Stimulated activated effector memory CD8-positive, alpha-beta T cell treated with anti-CD3 and anti-CD28 coated beads, Interleukin-12 subunit alpha, Interleukin-12 subunit beta, amount 100 ng/mL, for 72 hours (primary cell): ENCODE data around the gene NCAPH2.

Experiments used
- ATAC-seq: fragments of 150-1000 bp; cut with Tn5 transposase; 2 replicates; pipeline ENCODE4 v1.10.0; 2021
- DNase-seq, 2 donors: peaks; one replicate each; pipeline ENCODE4 v3.0.0; 2021 to 2022; ENCODE audit warnings: low spot score in 2 of 2
- H3K27ac Mint-ChIP-seq: one replicate; pipeline ENCODE4 v1.8.0; 2022; ENCODE audit warnings: mild to moderate bottlenecking, mixed read lengths
- H3K36me3 Mint-ChIP-seq: one replicate; pipeline ENCODE4 v1.8.0; 2022; ENCODE audit warnings: mild to moderate bottlenecking, mixed read lengths
- H3K4me1 Mint-ChIP-seq: one replicate; pipeline ENCODE4 v1.8.0; 2022; ENCODE audit warnings: mixed read lengths
- H3K4me3 Mint-ChIP-seq: one replicate; pipeline ENCODE4 v1.8.0; 2022; ENCODE audit warnings: mild to moderate bottlenecking, mixed read lengths
- H3K9me3 Mint-ChIP-seq: one replicate; pipeline ENCODE4 v1.8.0; 2022; ENCODE audit warnings: mixed read lengths

The NCAPH2 gene

DNA sequence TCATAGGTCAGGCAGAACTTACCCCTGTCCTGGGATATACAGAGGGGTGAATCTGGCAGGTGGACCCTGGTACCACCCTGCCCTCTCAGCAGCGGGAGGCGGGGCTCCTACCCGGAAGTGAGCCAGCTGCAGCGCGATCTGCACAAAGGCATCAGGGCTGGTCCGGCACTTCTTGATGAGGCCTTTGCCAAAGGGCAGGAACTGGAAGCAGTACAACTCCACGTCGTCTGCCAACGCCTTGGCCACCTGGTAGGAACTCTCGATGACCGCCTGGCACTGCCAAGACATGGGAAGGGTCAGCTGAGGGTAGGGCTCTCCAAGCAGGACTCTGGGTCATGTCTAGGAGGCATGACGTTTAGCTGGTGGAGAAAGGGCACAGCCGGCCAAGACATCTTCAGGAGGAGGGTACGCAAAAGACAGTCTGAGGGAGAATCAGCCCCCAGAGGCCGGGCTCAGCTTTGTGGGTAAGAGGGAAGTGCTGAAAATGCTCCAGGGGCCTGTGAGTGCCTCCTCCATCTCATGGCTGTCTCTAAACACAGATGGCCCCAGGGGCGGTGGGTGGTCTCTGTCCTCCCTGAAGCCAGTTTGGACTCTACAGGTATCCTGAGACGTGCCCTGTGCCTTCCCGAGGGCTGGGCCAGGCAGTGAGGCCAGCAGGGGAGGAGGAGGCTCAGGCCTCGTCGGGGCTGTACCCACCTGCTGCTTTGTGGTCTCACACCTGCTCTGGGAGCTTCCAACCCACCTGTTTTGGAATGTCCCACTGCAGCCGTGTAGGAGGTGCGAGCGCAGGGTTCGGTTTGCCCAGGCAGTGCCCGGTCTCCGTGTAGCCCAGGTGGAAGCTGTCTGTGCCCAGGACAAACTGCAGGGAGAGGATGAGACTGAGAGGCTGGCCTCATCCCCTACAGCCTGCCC lies 63.5 kb downstream of the NCAPH2 start:
- ATAC-seq (no peak), DNase-seq (no peak)
- peaks cover 52% of the 10 kb centered on the region for H3K36me3 Mint-ChIP-seq
- no peaks in the 10 kb centered on the region for H3K4me1 Mint-ChIP-seq
- no peaks in the 10 kb centered on the region for H3K9me3 Mint-ChIP-seq
- no peak overlapping the region for H3K4me3 Mint-ChIP-seq
- H3K27ac Mint-ChIP-seq: no peak overlapping the region

- no peak for DNase-seq
- no peak overlapping the region for H3K4me3 Mint-ChIP-seq
- ATAC-seq: no peak
- H3K9me3 Mint-ChIP-seq: no peaks in the 10 kb centered on the region
- H3K4me1 Mint-ChIP-seq: peaks cover 6% of the 10 kb centered on the region
- peaks cover 47% of the 10 kb centered on the region for H3K36me3 Mint-ChIP-seq
- no peak overlapping the region for H3K27ac Mint-ChIP-seq
Measured at GRCh38 chr22:50572965-50573364, 64.9 kb downstream of the NCAPH2 start.

- DNase-seq (no peak), ATAC-seq (no peak)
- H3K36me3 Mint-ChIP-seq: peaks cover 39% of the 10 kb centered on the region
- H3K4me3 Mint-ChIP-seq: no peak overlapping the region
- H3K9me3 Mint-ChIP-seq: no peaks in the 10 kb centered on the region
- peaks cover 6% of the 10 kb centered on the region for H3K4me1 Mint-ChIP-seq
- H3K27ac Mint-ChIP-seq: no peak overlapping the region
Measured at GRCh38 chr22:50573491-50574382, 65.7 kb downstream of the NCAPH2 start.

- no peak overlapping the region for H3K27ac Mint-ChIP-seq
- ATAC-seq: no peak
- H3K4me3 Mint-ChIP-seq: no peak overlapping the region
- no peaks in the 10 kb centered on the region for H3K9me3 Mint-ChIP-seq
- H3K4me1 Mint-ChIP-seq: peaks cover 7% of the 10 kb centered on the region
- DNase-seq: no peak
- peaks cover 36% of the 10 kb centered on the region for H3K36me3 Mint-ChIP-seq
Measured at GRCh38 chr22:50574383-50574755, 66.3 kb downstream of the NCAPH2 start.
